ENCODE data around the gene SUCLG2.

GRCh38 chr3:67325231-67325630 lies 329.2 kb downstream of the SUCLG2 start:
- TF ChIP-seq POLR2A (IDR thresholded peaks at IDR 0.05; ENCODE audit: low read length) (no peak), GATA1 (IDR thresholded peaks at IDR 0.05; ENCODE audit: low read depth, low read length) (no peak)

All from erythroblast (primary cell).